GM19023 (cell line): Measurements from ENCODE around the gene DECR2.
A peak's percentile ranks its signal among the peaks of the same experiment; 100 is the strongest.
"Not testable (repeated sequence)": the region's sequence is repeated elsewhere in the genome, so short reads cannot be mapped to it uniquely, and the experiment has no call there.

Experiments used
- ATAC-seq: cut with Tn5 transposase; IDR thresholded peaks from one replicate; pipeline ENCODE4 v1.9.1; 2021; ENCODE audit warnings: mild to moderate bottlenecking, moderate library complexity; ENCODE audit not compliant: unreplicated experiment

Gene DECR2

DNA sequence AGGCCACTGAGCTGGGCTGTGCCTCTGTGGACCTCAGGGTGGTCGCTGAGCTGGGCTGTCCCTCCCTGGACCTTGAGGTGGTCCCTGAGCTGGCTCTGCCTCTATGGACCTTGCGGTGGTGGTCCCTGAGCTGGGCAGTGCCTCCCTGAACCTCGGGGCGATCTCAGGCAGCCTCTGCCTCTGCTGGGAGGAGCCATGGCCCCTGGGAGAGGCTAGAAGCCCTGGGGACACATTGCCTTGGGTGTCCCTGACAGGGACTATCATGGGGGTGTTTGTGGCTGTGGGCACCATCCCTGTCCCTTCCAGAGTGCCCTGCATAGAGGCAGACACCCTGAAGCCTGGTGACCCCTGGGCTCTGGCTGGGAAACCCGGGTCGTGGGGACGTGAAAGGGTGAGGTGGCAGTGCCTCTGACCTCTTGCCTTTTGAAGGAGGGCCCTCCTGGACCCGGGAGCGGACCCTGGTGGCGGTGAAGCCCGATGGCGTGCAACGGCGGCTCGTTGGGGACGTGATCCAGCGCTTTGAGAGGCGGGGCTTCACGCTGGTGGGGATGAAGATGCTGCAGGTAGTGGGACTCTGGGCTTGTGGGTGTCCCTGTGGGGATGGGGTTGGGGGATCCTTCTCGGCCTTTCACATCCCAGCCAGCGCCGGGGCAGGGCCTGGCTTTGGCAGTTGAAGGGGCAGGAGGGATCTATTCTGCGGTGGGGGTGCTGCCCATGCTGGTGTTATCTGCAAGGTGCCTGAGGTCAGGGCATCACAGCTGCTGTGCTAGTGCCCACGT is 2.9 kb upstream of the DECR2 start:
- ATAC-seq: no peak

DNA sequence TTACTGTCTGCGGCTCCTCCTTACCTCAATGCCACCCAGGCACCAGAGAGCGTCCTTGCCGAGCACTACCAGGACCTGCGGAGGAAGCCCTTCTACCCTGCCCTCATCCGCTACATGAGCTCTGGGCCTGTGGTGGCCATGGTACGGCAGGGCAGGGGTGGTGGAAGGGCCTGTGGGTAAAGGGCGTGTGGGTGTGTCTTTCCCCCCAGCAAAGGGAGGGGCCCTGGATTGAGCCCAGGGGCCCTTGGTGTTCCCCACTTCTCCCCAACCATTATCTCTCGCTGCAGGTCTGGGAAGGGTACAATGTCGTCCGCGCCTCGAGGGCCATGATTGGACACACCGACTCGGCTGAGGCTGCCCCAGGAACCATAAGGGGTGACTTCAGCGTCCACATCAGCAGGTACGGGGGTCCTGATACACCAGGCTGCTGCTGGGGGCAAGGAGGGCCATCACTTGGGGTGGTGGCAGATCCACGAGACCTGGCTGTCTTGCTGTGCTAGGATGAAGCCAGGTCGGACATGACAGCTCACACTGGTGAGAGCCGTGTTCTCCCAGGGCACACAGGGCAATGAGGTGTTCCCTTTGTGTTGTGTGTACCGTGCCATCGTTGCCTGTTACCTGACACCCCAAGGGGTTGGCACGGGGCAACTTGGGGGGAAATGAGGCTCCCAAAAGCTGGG is 2.2 kb upstream of the DECR2 start:
- ATAC-seq: no peak

DNA sequence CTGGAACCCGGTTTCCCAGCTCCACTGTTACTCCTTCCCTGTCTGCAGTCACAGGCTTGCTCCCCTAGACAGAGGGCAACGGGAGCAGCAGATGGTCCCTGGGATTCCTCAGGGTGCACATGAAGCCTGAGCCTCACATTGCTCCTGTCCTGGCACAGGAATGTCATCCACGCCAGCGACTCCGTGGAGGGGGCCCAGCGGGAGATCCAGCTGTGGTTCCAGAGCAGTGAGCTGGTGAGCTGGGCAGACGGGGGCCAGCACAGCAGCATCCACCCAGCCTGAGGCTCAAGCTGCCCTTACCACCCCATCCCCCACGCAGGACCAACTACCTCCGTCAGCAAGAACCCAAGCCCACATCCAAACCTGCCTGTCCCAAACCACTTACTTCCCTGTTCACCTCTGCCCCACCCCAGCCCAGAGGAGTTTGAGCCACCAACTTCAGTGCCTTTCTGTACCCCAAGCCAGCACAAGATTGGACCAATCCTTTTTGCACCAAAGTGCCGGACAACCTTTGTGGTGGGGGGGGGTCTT is 1.6 kb upstream of the DECR2 start:
- ATAC-seq: no peak

- ATAC-seq: no peak
These were observed 3.3 kb downstream of the DECR2 start for GRCh38 chr16:404971-405486.

DNA sequence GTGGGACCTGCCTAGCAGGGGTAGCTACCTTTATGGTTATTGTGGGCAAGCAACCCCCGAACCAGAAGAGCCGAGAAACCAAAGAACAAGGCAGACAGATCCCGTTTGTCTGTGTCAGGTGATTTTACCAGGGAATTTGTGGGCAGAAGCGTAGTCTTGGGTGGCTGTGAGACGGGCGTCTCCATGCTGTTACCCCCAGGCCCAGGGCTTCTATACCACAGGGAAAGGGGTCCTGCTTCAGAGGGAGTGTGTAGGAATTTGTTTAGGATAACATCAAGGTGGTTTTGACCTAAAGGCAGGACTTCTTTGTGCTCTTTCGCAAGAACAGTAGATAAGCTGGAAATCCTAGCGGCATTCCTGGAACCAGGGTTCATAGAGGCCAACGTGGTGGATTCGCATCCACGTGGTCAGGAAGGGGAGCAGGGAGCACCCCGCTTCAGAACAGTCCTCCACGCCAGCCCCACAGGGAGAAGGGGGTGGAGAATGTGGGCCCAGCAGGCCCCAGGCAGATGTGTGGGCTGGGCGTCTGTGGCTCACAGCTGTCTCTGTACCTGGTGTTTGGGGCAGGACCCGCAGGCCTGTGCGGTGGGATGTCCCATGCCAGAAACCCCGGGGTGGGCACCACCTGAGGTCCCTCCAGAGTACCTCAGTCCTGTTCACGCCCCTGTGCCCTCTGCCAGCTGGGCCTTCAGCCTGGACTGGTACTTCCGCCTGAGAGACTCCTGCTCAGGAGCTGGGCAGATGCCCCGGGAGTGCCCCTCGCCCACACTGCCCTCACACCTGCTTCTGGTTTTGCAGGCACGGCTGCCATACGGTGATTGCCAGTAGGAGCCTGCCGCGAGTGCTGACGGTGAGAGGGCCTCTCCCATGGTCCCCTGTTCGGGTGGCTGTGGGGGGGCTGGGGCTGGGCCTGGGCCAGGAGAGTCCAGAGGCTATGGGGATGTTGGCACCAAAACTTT is 4.1 kb downstream of the DECR2 start:
- ATAC-seq: no peak

DNA sequence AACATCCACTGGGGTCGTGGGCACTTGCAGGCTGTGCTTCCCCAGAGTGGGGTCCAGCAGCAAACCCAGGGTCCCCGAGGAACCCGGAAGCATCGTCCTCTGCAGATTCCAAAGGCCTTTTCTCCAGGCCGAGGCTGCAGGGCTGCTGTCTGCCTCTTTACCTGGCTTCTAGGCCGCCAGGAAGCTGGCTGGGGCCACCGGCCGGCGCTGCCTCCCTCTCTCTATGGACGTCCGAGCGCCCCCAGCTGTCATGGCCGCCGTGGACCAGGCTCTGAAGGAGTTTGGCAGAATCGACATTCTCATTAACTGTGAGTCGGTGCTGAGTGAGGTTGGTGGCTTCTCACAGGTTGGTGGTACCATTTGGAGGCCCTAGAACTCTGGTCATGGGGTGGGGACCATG is 5.6 kb downstream of the DECR2 start:
- no peak for ATAC-seq

DNA sequence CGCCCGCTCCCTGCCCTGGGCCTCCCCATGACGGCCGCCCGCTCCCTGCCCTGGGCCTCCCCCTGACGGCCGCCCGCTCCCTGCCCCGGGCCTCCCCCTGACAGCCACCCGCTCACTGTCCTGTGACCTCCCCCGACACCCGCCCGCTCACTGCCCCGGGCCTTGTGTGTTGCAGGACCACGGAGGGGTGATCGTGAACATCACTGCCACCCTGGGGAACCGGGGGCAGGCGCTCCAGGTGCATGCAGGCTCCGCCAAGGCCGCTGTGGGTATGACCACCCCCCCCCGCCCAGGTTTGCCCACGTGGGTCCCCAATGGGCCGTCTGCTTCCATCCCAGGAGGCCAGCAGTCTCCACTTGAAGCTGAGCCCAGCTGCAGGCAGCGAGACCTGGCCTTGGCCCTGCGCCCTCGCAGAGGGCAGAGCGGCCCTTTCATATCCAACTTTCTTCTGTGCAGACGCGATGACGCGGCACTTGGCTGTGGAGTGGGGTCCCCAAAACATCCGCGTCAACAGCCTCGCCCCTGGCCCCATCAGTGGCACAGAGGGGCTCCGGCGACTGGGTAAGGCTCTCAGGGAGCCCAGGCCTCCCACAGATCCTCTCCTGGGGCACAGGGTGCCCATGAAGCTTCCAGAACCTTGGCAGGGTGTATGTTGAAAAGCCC is 9.0 kb downstream of the DECR2 start:
- ATAC-seq: no peak

DNA sequence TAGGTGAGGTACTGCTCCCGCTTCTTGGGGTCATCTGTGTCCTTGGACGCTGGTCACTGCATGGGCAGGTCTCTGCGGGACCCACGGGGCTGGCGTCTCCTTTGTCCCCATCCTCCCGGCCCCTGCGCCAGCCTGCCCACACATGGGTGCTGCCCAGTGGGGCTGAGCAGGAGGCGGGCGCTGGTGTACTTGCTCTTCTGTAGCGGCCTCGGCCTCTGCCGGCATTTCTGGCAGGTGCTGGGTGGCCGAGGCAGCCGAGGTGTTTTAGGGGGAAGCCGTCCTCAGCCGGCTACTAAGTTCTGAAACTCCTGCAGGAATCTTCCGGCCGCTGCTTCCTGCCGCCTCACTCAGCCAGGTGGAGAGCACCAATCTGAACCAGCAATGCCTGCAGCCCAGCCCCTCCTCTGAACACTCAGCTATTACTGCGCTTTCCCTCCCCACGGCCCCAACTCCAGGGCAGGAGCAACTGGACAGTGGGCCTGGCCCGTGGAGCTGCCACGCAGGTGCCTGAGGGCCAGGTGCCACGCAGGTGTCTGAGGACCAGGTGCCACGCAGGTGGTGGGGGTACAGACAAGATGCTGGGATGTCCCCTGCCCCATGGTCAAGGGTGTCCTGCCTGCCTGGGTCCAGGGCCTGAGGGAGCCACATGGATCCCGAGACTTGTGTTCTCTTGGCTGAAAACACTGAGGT is 10.0 kb downstream of the DECR2 start:
- ATAC-seq: no peak

DNA sequence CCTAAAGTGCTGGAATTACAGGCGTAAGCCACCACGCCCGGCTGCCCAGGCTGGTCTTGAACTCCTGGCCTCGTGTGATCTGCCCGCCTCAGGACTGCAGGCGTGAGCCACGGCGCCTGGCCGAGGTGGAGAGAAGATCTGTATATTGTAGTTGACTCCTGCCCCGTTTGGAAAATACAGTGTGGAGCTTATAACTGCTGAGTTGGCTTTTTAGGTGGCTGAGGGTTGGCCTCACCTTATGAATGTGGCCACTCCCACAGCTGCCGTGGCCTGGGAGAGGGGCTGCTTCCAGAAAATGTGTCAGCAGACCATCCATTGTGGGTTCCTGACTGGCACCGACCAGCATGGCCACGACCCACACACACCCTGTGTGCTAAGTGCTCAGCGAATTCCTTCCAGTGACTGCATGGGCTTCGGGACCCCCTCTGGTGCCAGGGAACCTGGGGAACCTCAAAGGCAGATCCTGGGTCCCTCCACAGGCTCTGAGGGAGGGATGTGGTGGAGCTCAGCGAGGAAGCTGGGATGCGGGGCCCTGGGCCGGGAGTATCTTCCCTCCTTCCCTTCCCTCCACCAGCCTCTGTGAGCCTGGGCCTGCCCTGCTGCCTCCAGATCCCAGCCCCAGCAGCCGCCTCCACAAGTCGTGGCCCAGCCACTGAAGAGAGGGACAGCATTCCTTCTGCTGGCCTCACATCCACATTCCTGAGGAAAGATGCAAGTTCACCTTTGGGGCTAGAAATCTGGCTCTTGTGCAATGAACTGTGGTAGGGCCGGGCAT is 12.9 kb downstream of the DECR2 start:
- no peak for ATAC-seq

DNA sequence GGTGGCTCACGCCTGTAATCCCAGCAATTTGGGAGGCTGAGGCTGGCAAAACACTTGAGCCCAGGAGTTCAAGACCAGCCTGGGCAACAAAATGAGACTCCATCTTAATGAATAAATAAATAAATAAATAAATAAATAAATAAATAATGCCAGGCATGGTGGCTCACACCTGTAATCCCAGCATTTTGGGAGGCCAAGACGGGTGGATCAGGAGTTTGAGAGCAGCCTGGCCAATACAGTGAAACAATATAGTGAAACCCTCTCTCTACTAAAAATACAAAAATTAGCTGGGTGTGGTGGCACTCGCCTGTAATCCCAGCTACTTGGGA is 13.4 kb downstream of the DECR2 start:
- ATAC-seq: not testable (repeated sequence)

- not testable (repeated sequence) for ATAC-seq
These were observed 20.5 kb downstream of the DECR2 start for GRCh38 chr16:422179-422578.

DNA sequence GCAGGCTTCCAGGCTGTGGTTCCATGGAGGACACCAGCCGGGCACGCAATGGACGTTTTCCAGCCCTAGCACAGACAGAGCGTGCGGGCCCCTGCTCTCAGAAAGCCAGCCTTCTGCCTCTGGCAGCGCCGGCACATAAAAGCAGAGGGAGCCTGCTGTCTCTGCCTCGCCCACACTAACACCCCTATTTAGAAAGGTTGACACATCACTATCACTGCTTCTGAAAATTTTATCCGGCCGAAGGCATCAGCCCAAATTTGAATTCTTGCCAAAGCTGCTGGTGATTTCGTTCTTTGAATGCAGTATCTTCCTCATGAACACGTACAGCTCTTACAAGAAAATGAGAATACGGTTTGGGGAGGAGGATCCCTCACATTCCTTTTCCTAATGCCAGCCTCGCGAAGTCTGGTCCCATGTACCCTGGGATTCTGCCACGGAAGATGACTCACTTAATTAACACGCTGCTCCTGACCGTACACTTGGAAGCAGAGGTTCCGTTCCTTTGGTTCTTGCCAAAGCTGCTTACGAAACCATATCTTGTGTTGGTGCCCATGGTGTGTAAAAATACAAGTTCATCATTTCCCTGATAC is 22.4 kb downstream of the DECR2 start:
- ATAC-seq: no peak

GRCh38 chr16:424623-425081 is 23.0 kb downstream of the DECR2 start:
- ATAC-seq: no peak

GRCh38 chr16:425082-425718 is 23.5 kb downstream of the DECR2 start, which contains the start of gene RAB11FIP3:
Gene RAB11FIP3 (plus strand): TSS chr16:425649. CDS start chr16:426007, 358 bp downstream.
- peak; percentile 83 for ATAC-seq

DNA sequence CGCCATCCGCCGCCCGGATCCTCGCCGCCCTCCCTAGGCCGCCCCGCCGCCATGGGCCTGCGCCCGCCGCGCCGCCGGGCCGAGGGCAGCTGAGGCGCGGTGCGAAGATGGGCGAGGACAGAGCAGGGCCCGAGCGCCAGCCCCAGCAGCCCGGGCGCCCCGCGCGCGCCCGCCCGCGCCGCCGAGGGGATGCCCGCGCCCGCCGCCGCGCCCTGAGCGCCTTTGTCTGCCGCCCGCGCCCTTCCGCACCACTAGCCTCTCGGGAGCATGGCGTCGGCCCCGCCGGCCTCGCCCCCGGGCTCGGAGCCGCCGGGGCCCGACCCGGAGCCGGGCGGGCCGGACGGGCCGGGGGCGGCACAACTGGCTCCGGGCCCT is 24.0 kb downstream of the DECR2 start:
- peak; percentile 41 for ATAC-seq

DNA sequence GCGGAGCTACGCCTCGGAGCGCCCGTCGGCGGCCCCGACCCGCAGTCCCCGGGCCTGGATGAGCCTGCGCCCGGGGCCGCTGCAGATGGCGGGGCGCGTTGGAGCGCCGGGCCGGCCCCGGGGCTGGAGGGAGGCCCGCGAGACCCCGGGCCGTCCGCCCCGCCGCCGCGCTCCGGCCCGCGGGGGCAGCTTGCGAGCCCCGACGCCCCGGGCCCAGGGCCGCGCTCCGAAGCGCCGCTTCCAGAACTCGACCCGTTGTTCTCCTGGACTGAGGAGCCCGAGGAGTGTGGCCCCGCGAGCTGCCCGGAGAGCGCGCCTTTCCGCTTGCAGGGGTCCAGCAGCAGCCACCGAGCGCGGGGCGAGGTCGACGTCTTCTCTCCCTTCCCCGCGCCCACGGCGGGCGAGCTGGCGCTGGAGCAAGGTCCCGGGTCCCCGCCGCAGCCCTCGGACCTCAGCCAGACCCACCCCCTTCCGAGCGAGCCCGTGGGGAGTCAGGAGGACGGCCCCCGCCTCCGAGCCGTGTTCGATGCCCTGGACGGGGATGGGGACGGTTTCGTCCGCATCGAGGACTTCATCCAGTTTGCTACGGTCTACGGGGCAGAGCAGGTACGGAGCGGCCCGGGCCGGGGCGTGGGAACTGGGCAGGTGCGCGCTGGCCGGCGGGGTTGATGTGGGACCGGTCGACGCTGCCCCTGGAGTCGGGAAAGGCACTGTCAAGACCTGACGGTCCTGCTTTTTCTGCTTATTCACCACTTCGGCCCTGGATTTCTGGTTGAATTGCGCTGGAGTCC is 24.6 kb downstream of the DECR2 start:
- peak; percentile 10 for ATAC-seq

- no peak for ATAC-seq
These were observed 25.2 kb downstream of the DECR2 start for GRCh38 chr16:426906-427249.
